Measurements from ENCODE around the gene THY1.
"Not testable (repeated sequence)": the region's sequence is repeated elsewhere in the genome, so short reads cannot be mapped to it uniquely, and the experiment has no call there.

The THY1 gene

GRCh38 chr11:119438599-119438998, 15.6 kb upstream of the THY1 start:
- in situ Hi-C loops (cut with HindIII; ENCODE audit: low pct_ligation_motif_present, low sequenced_read_pairs) = no loop called here
- Histone ChIP-seq H3K4me3 (ENCODE audit: low read depth, low read length) (no peak overlapping the region), H3K27ac (no peak overlapping the region), H3K36me3 (replicated peaks) (no peaks in the 10 kb centered on the region), H3K27me3 (replicated peaks) (no peaks in the 10 kb centered on the region)
- no peak for TF ChIP-seq CTCF (IDR thresholded peaks at IDR 0.05; ENCODE audit: low read depth, low read length, missing control alignments)
- DNase-seq = no peak

GRCh38 chr11:119437521-119437920, 14.5 kb upstream of the THY1 start:
- H3K27me3 ChIP-seq (replicated peaks); DNase-seq; in situ Hi-C loops (cut with HindIII; ENCODE audit: low pct_ligation_motif_present, low sequenced_read_pairs); H3K4me3 ChIP-seq (ENCODE audit: low read depth, low read length); H3K27ac ChIP-seq; H3K36me3 ChIP-seq (replicated peaks): not testable (repeated sequence)

- no peak for DNase-seq
- in situ Hi-C loops (cut with HindIII; ENCODE audit: low pct_ligation_motif_present, low sequenced_read_pairs) = no loop called here
- Histone ChIP-seq H3K27me3 (replicated peaks) (no peaks in the 10 kb centered on the region), H3K27ac (no peak overlapping the region), H3K4me3 (ENCODE audit: low read depth, low read length) (no peak overlapping the region), H3K36me3 (replicated peaks) (no peaks in the 10 kb centered on the region)
- no peak for TF ChIP-seq CTCF (IDR thresholded peaks at IDR 0.05; ENCODE audit: low read depth, low read length, missing control alignments)
These were observed 13.7 kb upstream of the THY1 start for GRCh38 chr11:119436711-119437110.

GRCh38 chr11:119436093-119436492, 13.1 kb upstream of the THY1 start:
- in situ Hi-C loops (cut with HindIII; ENCODE audit: low pct_ligation_motif_present, low sequenced_read_pairs) = no loop called here
- H3K27ac ChIP-seq = no peak overlapping the region
- DNase-seq = no peak
- no peaks in the 10 kb centered on the region for H3K27me3 ChIP-seq (replicated peaks)
- no peak for TF ChIP-seq CTCF (IDR thresholded peaks at IDR 0.05; ENCODE audit: low read depth, low read length, missing control alignments)
- no peak overlapping the region for H3K4me3 ChIP-seq (ENCODE audit: low read depth, low read length)
- no peaks in the 10 kb centered on the region for H3K36me3 ChIP-seq (replicated peaks)

- no peak for DNase-seq
- Histone ChIP-seq H3K4me3 (ENCODE audit: low read depth, low read length) (no peak overlapping the region), H3K36me3 (replicated peaks) (no peaks in the 10 kb centered on the region), H3K27me3 (replicated peaks) (no peaks in the 10 kb centered on the region), H3K27ac (no peak overlapping the region)
- no peak for TF ChIP-seq CTCF (IDR thresholded peaks at IDR 0.05; ENCODE audit: low read depth, low read length, missing control alignments)
- in situ Hi-C loops (cut with HindIII; ENCODE audit: low pct_ligation_motif_present, low sequenced_read_pairs) = no loop called here
These were observed 11.8 kb upstream of the THY1 start for GRCh38 chr11:119434591-119435330.

GRCh38 chr11:119433358-119433725, 10.4 kb upstream of the THY1 start:
- H3K36me3 ChIP-seq (replicated peaks) = no peaks in the 10 kb centered on the region
- H3K27me3 ChIP-seq (replicated peaks) = no peaks in the 10 kb centered on the region
- in situ Hi-C loops (cut with HindIII; ENCODE audit: low pct_ligation_motif_present, low sequenced_read_pairs) = no loop called here
- TF ChIP-seq CTCF (IDR thresholded peaks at IDR 0.05; ENCODE audit: low read depth, low read length, missing control alignments) = no peak
- no peak overlapping the region for H3K4me3 ChIP-seq (ENCODE audit: low read depth, low read length)
- no peak for DNase-seq
- H3K27ac ChIP-seq = no peak overlapping the region
